ENCODE data around the gene WWP2.

DNA sequence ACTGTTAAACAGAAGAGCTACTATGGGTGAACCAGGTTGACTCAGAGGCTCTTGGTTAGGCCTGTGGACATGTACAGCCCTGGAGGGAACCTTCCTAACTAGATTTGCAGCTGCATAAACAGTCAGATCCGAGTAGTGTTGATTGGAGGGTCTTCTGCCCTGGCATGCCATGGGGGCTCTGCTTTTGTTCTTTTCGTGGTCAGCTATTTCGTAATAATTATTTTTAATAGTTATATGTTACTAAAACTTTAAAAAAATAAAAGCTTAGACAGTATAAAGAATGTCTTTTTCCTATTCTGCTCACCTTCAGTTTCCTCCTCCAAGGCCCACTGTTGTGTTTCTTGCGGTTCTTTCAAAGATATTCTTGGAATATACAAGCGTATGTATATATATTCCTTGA lies 121.6 kb downstream of the WWP2 start:
- TF ChIP-seq POLR2A (IDR thresholded peaks at IDR 0.05; ENCODE audit: low read depth, low read length), result no peak
- TF ChIP-seq, protein P1, sequence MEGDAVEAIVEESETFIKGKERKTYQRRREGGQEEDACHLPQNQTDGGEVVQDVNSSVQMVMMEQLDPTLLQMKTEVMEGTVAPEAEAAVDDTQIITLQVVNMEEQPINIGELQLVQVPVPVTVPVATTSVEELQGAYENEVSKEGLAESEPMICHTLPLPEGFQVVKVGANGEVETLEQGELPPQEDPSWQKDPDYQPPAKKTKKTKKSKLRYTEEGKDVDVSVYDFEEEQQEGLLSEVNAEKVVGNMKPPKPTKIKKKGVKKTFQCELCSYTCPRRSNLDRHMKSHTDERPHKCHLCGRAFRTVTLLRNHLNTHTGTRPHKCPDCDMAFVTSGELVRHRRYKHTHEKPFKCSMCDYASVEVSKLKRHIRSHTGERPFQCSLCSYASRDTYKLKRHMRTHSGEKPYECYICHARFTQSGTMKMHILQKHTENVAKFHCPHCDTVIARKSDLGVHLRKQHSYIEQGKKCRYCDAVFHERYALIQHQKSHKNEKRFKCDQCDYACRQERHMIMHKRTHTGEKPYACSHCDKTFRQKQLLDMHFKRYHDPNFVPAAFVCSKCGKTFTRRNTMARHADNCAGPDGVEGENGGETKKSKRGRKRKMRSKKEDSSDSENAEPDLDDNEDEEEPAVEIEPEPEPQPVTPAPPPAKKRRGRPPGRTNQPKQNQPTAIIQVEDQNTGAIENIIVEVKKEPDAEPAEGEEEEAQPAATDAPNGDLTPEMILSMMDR (IDR thresholded peaks at IDR 0.05; ENCODE audit: extremely low read depth in 1 of 2, insufficient read depth in 1 of 2, low read depth in 1 of 2, low read length in 2 of 2), result no peak
- TF ChIP-seq, protein P2, sequence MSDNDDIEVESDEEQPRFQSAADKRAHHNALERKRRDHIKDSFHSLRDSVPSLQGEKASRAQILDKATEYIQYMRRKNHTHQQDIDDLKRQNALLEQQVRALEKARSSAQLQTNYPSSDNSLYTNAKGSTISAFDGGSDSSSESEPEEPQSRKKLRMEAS (IDR thresholded peaks at IDR 0.05; ENCODE audit: insufficient read depth, insufficient read length), result no peak
- no peak for TF ChIP-seq MYC (IDR thresholded peaks at IDR 0.05; ENCODE audit: low read depth, low read length)
- TF ChIP-seq EZH2 (IDR thresholded peaks at IDR 0.05; ENCODE audit: borderline replicate concordance, low read depth, low read length, severe bottlenecking), result no peak
- no peak for TF ChIP-seq POLR2AphosphoS5 (IDR thresholded peaks at IDR 0.05; ENCODE audit: insufficient read depth, low read depth, low read length)
- no peak for TF ChIP-seq GATA2 (IDR thresholded peaks at IDR 0.05; ENCODE audit: insufficient read depth, insufficient read length, low read depth, low read length)
- no peak for TF ChIP-seq JUN (IDR thresholded peaks at IDR 0.05; ENCODE audit: borderline replicate concordance, insufficient read depth, insufficient read length, low read depth)
- no peak for TF ChIP-seq FOS (IDR thresholded peaks at IDR 0.05; ENCODE audit: borderline replicate concordance, insufficient read depth, low read length)

All from endothelial cell of umbilical vein (primary cell).